Forelimb muscle (tissue), 1 donor: ENCODE measurements around the gene HLA-DPA1. TPM values are rescaled to one million over a fixed set of nuclear protein-coding genes. Genes with fewer than 3 reads are reported as not detected.

Experiments used
- DNase-seq: peaks from one replicate; pipeline ENCODE4 v3.0.0-alpha.2; 2013; ENCODE audit warnings: low read depth
- polyA plus RNA-seq: library from polyadenylated mRNA; unstranded; fragments of 120-200 nt; gene quantifications from one replicate; pipeline ENCODE4 v1.2.1, GENCODE V29; 2013; ENCODE audit not compliant: insufficient read length

The HLA-DPA1 gene
- polyA plus RNA-seq, 1 donor = 15.1 TPM

DNA sequence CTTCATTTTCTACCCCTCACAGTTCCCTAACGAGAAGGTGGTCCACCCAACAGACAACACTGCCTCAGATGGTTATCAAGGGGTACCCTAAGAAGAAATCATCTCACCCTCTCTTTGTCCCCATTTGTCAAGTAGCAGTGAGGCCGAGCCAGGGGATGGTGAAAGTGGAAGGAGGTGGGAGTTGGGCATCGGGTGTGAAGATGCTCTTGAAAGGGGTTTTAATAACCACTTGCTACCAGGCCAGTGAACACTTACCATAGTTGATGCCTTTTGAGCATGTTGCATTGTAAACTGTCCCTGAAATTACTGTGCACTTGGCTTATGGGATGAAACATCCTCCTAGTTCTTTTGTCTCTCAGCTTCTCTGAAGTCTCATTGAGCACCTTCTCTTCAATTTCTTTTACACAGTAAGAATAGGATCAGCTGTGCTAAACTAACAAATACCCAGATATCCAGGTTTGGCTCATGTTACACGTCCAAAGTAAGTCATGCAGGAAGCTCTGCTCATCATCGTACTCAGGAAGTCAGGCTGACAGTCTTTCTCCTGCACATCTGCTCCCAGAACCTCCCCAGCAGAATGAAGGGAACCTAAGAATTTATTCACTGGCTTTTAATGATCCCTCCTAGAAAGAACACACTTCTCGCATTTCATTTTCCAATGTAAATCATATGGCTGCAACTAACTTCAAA, 15.6 kb upstream of the HLA-DPA1 start:
- DNase-seq = no peak

DNA sequence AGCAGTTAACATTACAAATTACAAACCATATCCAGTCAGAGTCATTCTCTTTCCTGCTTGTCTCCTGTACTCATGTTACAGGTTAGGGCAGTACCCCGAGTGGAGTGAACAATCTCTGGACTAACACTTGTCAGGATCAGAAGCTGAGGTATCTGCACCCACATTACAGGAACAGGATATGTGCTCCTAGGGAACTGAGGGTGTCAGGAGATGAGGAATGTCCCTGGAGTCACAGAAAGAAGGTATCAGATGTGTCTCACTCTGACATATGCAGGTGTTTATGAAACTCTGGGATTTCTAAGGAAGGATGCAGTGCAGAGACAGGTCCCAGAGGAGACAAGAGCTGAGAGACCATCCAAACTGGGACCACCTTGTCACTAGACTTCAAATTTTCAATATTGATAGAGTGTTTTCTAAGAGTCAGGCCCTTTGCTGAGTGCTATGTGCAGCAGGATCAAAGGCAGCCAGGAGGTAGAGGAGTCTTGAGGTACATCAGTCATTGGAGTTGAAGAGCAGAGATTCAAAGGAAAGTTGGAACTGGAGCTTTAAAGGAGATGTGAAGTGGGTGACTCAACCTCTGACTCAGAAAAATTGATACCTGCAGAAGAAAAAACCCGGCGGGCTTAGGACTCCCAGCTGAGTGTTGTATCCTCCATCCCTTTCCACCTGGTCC, 14.9 kb upstream of the HLA-DPA1 start:
- no peak for DNase-seq

DNA sequence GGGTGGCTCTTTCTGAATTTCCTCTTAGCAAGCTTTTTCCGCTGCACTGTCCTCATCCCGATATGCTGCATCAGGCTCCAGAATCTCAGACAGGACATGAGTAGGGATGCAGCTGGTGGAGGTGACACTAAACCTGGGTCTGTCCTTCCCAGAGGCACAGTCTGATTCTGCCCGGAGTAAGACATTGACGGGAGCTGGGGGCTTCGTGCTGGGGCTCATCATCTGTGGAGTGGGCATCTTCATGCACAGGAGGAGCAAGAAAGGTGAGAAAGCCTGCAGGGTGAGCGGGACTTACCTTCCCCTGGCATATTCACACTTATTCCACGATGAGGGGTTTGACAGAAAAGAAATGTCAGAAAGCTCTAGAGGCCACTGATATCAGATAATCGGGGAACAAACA, 12.2 kb upstream of the HLA-DPA1 start:
- no peak for DNase-seq

DNA sequence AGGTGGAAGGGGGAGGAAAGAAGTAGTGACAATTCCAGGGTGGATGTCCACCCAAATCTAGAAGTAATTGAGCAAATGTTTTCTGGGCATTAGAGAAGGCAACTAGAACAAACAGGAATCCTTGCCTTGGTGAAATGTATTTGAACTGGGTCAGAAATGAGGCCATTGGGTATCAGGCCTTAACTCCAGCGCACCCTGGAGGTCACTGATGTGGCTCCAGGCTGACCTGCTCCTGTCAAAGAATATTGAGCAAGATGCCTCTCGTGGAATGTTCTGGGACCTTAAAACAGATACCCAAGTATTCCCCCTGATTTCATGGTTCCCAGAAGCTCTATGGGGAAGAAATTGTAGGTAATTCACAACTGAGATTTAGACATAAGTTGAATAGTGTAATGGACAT, 9.3 kb upstream of the HLA-DPA1 start:
- peak; percentile 17 for DNase-seq

DNA sequence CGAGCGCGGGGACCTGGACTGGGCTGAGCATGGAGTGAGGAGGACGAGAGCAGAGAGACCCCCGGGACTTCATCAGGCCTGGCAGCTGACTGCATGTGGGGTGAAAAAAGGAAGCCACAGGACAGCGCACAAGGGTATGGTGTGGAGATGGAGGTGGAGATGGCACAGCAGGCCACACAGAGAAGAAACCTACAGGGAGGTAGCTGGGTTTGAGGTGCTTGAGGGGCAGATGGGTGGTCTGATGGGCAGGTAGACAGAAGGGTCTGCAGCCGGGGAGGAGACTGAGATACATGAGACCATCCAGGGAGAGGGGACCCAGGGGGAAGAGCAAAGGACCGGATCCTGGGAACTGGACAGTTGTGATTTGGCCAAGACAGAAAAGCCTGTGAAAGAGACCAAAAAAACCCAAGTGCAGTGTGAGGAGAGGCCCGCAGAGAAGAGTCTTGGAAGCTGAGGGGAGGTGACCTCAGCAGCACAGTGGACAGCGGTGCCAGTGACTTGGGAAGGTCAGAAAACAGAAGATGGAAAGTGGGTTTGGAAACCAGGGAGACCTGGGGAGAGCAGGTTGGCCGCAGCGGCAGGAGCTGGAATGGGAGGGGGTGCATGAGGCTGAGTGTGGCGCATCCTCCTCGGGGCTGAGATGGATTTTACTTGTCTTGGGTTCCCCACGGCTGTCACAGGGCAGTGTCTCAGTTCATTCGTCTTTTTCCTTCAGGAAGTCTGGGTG, 7.8 kb upstream of the HLA-DPA1 start:
- no peak for DNase-seq

DNA sequence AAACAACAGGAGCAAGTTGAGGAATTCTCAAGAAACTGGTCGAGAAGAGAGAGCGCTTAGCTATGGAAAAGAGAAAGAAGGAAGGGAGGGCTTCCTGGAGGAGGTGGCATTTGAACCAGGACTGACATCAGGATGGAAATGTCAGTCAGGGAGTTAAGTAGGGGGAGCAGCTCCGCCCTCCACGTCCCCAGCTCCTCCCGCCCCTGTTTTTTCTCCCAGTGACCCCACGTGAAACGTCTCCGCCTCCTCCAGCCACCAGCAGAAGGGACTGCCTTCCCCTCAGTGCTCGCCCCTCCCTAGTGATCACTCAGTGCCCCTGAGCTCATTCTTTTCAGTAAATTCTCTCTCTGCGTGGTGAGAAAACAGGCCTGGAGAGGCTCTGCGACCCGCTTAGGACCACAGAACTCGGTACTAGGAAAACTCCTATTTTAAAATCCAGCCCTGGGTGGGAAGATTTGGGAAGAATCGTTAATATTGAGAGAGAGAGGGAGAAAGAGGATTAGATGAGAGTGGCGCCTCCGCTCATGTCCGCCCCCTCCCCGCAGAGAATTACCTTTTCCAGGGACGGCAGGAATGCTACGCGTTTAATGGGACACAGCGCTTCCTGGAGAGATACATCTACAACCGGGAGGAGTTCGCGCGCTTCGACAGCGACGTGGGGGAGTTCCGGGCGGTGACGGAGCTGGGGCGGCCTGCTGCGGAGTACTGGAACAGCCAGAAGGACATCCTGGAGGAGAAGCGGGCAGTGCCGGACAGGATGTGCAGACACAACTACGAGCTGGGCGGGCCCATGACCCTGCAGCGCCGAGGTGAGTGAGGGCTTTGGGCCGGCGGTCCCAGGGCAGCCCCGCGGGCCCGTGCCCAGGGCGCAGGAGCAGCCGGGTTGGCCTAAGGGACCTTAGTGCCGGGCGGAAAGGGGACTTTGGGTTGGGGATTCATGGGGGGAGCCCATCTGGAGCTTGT, 7.0 kb upstream of the HLA-DPA1 start:
- DNase-seq = peak; percentile 13

DNA sequence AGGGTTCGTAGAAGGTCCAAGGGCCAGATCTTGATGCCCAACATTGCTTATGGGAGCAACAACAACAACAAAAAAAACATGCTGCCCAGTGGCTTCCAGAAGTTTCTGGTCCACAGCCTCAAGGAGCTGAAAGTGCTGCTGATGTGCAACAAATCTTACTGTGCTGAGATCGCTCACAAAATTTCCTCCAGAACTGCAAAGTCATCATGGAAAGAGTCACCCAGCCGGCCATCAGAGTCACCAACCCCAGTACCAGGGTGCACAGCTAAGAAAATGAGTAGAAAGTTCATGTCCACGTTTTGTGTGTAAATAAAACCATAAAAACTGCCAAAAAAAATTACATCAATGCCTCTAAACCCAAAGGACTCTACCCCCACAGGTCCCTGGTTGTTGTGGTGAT, 6.1 kb upstream of the HLA-DPA1 start:
- no peak for DNase-seq

DNA sequence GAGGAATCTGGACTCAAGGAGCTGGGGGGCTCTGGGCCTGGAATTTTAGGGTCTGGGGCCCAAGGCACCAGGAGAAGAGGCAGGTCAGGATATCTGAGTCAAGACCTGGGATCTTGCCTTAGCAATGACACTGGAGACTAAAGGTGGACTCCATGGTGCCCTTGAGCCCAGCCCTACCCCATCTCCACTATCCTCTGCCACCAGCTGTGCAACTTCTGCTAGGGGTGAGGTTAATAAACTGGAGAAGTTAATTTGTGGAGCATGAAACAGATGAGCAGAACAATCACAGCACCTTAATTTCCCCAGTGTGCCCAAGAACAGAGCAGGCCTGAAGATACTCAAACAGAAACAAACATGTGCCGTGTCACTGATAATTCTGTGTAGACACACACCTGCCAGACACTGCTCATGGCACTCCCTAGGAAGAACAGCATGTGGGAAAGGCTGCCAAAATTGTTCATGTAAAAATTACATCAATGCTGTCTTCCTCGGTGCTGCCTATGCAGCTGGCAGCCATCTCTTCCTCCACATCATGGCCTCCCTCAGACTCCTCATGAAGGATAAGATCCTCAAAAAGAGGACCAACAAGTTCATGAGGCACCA, 5.6 kb upstream of the HLA-DPA1 start:
- DNase-seq = no peak

DNA sequence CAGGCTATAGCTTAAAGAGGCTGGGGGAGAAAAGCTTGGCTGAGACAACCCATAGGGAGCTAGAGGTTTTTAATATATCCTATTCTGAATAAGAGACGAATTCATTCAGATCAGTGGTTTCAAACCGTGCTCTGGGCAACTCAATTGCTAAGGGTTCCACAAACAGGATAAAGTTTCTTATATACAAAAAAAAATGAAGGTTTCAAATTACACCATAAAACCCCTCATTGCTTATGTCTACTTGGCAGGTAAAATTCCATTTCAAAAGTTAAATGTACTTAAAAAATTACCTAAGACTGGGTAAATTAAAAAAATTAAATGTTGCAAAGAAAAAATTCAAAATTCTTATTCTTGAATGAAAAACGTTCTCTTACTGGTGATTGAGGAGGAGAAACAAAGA, 5.0 kb upstream of the HLA-DPA1 start:
- no peak for DNase-seq

DNA sequence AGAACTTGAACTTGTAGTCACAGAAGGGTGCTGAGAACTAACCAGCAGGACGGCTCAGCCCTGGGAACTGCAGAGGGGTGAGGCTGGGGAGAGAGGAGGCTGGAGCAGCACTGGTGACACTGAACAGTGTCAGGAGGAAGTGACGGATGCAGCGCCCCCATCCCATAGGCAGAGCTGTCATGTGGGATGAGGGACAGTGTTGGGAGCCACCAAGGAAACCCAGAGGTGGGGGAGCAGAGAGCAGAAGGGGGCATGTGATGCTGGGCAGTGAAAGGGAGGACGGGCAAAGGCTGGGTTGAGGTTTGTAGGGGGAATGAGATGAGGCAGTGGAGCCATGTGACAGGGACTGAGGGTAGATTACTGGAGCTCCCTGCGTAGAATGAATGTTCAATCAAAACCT, 4.5 kb upstream of the HLA-DPA1 start:
- DNase-seq = no peak

DNA sequence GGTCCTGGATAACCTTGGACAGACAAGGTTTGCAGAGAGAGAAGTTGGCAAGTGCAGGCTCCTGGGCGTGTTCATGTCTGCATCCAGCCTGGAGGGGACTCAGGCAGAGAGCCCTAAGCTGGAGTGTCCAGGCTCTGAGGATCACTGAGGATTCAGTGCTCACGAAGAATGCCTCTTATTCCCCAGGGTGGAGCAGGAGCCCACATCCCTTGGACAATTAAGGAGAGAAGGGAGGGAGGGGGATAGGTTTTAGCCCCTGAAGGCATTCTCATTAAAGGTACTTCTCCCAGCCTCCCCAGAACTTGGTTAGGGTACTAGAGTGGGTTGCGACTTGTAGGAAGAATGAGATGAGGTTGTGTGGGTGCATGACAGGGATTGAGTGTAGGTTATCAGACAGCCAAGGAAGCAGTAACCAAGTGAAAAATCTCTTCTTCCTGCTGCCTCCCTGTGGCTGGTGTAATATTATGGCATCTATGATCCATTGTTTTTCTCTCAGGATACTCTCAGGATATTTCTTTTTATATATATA, 3.0 kb upstream of the HLA-DPA1 start:
- DNase-seq = no peak

DNA sequence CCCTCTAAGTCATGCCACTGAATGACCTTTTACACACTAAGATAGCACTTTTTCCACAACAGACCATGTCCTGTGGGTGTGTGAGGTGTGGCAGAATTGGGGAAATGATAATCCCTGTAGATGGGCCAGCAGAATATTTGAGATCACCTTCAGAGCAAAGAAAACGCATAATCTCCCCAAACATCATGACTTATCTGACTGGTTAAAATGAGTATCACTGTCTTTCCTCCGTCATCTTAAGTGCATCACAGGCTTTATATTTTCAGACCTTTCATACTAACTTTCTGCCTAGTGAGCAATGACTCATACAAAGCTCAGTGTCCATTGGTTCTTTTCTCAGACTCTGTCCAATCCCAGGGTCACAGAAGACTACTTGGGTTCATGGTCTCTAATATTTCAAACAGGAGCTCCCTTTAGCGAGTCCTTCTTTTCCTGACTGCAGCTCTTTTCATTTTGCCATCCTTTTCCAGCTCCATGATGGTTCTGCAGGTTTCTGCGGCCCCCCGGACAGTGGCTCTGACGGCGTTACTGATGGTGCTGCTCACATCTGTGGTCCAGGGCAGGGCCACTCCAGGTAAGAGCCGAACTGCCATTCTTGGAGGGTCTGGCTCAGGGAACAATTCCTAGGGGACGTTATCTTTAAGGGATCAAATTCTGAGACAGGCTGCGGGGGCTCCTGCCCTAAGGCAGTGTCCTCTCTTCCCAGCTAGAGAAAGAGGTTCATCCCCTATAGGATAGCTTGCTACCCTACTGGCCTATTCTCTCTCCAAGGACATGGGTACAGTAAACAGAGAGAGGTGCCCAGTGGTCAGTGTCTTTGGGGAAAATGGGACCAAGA, 2.3 kb upstream of the HLA-DPA1 start, which contains the start of gene HLA-DPB1:
TSS of gene HLA-DPB1 (plus strand) at position 423 of the 838 bp plus-strand sequence. CDS start at position 475, 52 bp downstream.
- DNase-seq = peak; percentile 28

DNA sequence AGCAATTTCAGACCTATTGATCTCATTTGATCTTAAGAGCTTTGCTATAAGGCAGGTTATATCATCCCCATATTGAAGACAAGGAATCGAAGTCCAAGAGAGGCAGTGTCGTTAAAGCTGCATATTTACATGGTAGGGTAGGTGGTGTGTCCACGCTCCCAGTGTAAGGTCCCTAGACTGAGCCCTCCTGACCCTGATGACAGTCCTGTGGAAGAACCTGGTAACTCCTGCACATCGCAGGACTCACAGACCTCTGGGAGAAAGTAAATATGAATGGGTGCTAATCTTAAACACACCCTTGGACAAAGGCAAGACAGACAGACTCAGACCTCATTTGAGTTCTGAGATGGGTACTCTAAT, 1.7 kb upstream of the HLA-DPA1 start:
- no peak for DNase-seq

DNA sequence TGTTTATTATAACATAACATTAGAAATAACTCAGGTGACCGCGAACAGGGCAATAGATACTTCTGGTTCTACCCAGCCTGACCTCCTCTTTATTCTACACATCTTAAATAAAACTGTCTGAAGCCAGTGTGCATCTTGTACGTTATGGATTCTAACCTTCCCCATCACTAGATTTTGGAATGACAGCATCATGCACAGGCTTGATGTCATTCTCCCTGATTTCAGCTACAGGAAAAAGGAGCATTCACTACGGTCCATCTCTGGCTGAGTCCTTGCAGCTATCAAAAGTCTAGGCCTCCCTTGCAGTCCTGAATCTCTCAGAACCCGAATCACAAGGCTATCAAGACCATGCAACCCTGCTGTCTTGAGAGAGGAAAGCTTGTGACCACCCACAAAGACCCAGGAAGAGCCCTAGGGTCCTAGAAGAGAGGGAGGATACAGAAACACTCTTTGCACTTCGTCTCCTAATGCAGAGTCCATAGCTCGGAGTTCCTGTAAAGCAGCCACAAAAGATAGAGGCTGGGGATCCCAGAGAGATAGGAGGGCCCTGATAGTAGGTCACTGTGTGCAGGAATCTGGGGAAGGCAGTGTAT, 845 bp downstream of the HLA-DPA1 start:
- no peak for DNase-seq

DNA sequence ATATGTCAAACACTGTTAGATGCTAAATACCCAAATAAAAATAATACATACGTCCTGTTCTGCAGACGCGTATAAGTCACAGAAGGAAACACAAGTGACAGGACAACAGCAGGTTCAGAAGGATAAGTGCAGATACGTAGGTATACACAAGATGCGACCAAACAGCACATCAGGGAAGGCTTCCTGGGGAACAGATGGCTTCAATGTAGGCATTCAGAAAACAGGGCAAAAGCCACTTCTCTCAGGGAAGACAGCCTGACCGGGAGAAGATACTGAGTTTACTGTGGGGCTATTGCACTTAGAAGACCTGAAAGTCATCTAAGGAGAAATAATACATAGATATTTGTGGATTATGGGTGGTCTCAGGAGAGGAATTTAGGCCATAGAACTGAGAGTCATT, 1.9 kb downstream of the HLA-DPA1 start:
- no peak for DNase-seq

DNA sequence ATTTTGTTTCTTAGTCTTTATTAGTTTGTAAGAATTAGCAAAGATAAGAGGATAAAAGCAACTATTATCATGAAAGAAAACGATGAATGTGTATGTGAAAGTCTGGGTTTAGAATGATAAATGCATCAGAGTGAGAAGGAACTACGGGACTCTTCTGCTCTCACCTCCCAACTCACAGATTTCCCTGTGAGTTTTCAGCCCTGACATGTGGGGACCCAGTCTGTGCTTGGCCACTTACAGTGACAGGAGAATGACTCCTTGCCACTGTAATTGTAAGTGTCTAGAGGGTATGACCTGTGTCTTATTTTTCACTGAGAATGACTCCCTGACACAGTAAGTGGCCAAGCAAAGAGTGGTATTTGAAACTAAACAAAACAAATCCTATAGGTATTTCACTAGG, 2.5 kb downstream of the HLA-DPA1 start:
- DNase-seq = no peak

DNA sequence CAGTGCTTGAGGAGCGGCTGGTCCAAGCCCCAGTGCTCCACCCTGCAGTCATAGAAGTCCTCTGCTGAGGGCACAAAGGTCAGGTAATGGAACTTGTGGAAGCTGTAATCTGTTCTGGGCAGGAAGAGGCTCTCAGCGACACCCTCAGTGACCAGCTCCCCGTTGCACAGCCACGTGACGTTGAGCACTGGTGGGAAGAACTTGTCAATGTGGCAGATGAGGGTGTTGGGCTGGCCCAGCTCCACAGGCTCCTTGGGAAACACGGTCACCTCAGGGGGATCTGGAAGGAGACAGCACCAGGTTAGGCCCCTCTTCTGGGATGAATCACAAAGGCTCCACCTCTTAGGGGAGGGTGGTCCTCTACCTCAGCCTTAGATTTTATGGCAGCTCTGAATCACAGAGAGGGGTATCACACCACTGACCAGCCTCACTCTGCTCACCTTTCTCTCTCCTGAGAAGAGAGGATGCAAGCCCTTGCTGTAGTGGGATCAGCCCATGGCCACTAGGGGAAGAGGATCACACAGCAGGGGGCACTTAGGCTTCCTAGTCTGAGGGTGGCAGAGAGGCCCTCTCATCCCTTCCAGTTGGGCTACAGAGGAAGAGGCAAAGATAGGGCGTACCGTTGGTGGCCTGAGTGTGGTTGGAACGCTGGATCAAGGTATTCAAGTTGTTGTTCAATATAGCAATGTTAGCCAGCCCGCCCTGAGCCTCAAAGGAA, 4.3 kb downstream of the HLA-DPA1 start:
- DNase-seq = no peak

DNA sequence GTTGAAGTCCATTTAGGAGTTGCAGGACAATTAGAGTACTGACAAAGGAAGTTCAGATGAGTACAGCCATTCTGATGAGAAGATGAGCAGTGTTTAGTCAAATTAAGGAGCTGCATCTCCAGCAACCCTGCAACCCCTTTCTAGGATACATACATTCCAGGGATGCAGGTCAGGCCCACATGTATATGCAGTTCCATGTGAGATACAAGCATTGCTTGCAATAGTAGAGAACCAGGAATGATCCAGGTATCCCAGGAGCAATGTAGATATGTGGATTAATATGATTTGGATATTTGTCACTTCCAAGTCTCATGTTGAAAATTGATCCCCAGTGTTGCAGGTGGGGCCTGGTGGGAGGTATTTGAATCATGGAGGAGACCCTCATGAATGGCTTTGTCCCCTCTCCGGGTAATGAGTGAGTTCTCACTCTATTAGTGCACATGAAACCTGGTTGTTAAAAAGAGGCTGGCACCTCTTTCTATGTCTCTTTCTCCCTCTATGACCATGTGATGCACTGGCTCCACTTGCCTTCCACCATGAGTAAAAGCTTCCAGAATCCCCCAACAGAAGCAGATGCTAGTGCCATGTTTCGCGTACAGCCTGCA, 6.4 kb downstream of the HLA-DPA1 start:
- no peak for DNase-seq

DNA sequence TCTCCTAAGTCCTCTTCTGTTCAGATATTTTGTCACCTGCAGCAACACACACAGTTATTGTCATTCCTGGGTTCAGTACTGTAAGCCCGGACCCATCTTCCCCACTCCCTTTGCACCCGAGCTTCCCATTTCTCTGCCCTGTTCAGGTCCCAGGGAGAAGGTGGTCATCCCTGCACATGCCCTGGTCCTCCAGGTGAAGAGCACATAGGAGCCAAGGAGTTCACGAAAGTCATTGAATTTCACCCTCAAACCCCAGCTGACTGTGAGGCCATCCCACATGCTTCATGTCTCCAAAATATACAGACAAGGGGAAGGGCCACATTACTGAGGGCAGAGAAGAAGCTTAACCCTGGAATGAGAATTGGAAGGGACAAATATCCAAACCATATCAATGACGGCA, 8.1 kb downstream of the HLA-DPA1 start:
- DNase-seq = no peak
